ENCODE results near the gene HTR5A. TPM values are rescaled to one million over a fixed set of nuclear protein-coding genes. Genes with fewer than 3 reads are reported as not detected.

Gene HTR5A
- total and polyA plus RNA-seq, 2 donors (not counting 1 experiment from before 2014, with no cell fraction given): not detected

DNA sequence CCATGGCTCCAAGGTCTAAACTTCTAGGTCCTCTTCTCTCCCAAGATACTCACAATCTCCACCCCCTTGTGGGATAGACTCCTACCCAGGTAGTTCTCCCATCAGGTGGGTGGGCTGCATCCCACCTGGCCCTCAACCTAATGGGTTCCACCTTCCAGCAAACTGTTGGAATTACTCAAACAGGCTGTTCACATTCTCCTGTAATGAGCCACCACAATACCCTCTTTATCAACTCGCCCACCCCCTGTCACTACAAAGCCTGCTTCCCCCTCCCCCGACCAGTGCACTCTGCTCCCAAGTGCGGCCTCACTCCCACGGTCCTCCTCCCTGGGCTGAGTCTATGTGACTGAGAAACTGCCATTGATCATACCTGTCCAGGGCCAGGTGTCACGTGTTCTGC lies 10.4 kb upstream of the HTR5A start:
- intact Hi-C loops (cut with micrococcal nuclease): no loop called here
- Mint-ChIP-seq H3K4me1 (no peaks in the 10 kb centered on the region), H3K9me3 (ENCODE audit: insufficient read depth) (no peaks in the 10 kb centered on the region), H3K27ac (no peak overlapping the region), H3K27me3 (peaks cover 43% of the 10 kb centered on the region), H3K4me3 (no peak overlapping the region)
- ATAC-seq (ENCODE audit: low read depth) (no peak), DNase-seq (no peak)
- 56% methylated on average over 5 of the region's 5 CpGs for WGBS (ENCODE audit: insufficient coverage)
- Histone ChIP-seq H3K27me3 (replicated peaks in 1 of 4; ENCODE audit: control extremely low read depth in 1 of 4, control insufficient read depth in 3 of 4, insufficient read depth in 4 of 4, low read length in 3 of 4) (no peaks in the 10 kb centered on the region), H3K36me3 (replicated peaks in 1 of 2; ENCODE audit: control extremely low read depth in 1 of 2, control insufficient read depth in 1 of 2, extremely low read depth in 1 of 2, insufficient read depth in 2 of 2, low read length in 1 of 2) (no peaks in the 10 kb centered on the region), H3K4me2 (replicated peaks; ENCODE audit: low read depth, low read length, poor library complexity, severe bottlenecking) (no peak overlapping the region), H2AFZ (ENCODE audit: insufficient read depth, low read depth, low read length, poor library complexity, severe bottlenecking) (no peak overlapping the region), H3K9ac (ENCODE audit: low read length) (no peak overlapping the region), H3K4me1 (ENCODE audit: control insufficient read depth in 2 of 2, insufficient read depth in 2 of 2, low read length in 2 of 2) (no peaks in the 10 kb centered on the region), H3K79me2 (ENCODE audit: control insufficient read depth, insufficient read depth, low read length) (no peaks in the 10 kb centered on the region), H3K27ac (ENCODE audit: low read length in 2 of 2) (no peak overlapping the region), H3K9me3 (ENCODE audit: control extremely low read depth in 1 of 3, control insufficient read depth in 2 of 3, insufficient read depth in 1 of 3, low read length in 2 of 3) (no peaks in the 10 kb centered on the region), H3K4me3 (ENCODE audit: control extremely low read depth in 1 of 5, extremely low read depth in 1 of 5, insufficient read depth in 1 of 5, low read depth in 2 of 5, low read length in 4 of 5) (no peak overlapping the region), H4K20me1 (ENCODE audit: control insufficient read depth, insufficient read depth, low read length, poor library complexity, severe bottlenecking) (no peaks in the 10 kb centered on the region)
- POLR2A ChIA-PET: no interaction called here
- CTCF ChIA-PET: no interaction called here
- no peak for TF ChIP-seq EZH2 (IDR thresholded peaks at IDR 0.05; ENCODE audit: borderline replicate concordance, insufficient read depth, low read depth, low read length, poor library complexity, severe bottlenecking)
- no peak for TF ChIP-seq CTCF (IDR thresholded peaks at IDR 0.05)

DNA sequence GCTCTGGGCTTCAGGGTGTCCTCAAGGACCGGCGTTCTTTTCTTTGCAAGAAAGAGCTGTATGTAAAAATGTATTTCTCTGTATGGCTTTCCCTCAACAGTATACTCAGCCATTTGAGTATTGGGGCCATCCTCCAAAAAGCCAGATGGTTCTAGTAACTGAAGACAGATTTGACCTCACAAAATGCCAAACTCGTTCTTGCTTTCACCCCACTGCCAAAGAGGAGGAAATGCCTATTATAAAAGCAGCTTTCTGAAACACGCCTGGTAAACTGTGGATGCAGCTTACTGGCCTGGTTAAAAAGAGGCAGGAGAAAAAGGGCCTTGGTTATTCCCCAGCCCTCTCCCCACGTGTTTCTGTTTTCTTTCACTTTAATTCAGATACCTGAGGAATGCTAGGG lies 7.7 kb upstream of the HTR5A start:
- no peak for DNase-seq
- H3K9me3 Mint-ChIP-seq (ENCODE audit: insufficient read depth): no peaks in the 10 kb centered on the region
- H3K27me3 ChIP-seq (replicated peaks in 1 of 4; ENCODE audit: control extremely low read depth in 1 of 4, control insufficient read depth in 3 of 4, insufficient read depth in 4 of 4, low read length in 3 of 4): peaks cover 0 to 4% (median 2%) of the 10 kb centered on the region in 4 experiments

More for the DNA sequence above, 7.7 kb upstream of the HTR5A start:
- Histone ChIP-seq H3K36me3 (replicated peaks in 1 of 2; ENCODE audit: control extremely low read depth in 1 of 2, control insufficient read depth in 1 of 2, extremely low read depth in 1 of 2, insufficient read depth in 2 of 2, low read length in 1 of 2) (no peaks in the 10 kb centered on the region), H3K27ac (ENCODE audit: low read length in 2 of 2) (no peak overlapping the region), H2AFZ (ENCODE audit: insufficient read depth, low read depth, low read length, poor library complexity, severe bottlenecking) (no peak overlapping the region), H4K20me1 (ENCODE audit: control insufficient read depth, insufficient read depth, low read length, poor library complexity, severe bottlenecking) (no peaks in the 10 kb centered on the region), H3K4me2 (replicated peaks; ENCODE audit: low read depth, low read length, poor library complexity, severe bottlenecking) (no peak overlapping the region), H3K9ac (ENCODE audit: low read length) (no peak overlapping the region), H3K9me3 (ENCODE audit: control extremely low read depth in 1 of 3, control insufficient read depth in 2 of 3, insufficient read depth in 1 of 3, low read length in 2 of 3) (no peaks in the 10 kb centered on the region), H3K4me3 (ENCODE audit: control extremely low read depth in 1 of 5, extremely low read depth in 1 of 5, insufficient read depth in 1 of 5, low read depth in 2 of 5, low read length in 4 of 5) (no peak overlapping the region), H3K4me1 (ENCODE audit: control insufficient read depth in 2 of 2, insufficient read depth in 2 of 2, low read length in 2 of 2) (no peaks in the 10 kb centered on the region), H3K79me2 (ENCODE audit: control insufficient read depth, insufficient read depth, low read length) (no peaks in the 10 kb centered on the region)
- intact Hi-C loops (cut with micrococcal nuclease): no loop called here
- H3K27ac Mint-ChIP-seq: no peak overlapping the region
- ChIA-PET CTCF (no interaction called here), POLR2A (no interaction called here)
- no peak for ATAC-seq (ENCODE audit: low read depth)
- TF ChIP-seq EZH2 (IDR thresholded peaks at IDR 0.05; ENCODE audit: borderline replicate concordance, insufficient read depth, low read depth, low read length, poor library complexity, severe bottlenecking) (no peak), CTCF (IDR thresholded peaks at IDR 0.05) (no peak)
- H3K27me3 Mint-ChIP-seq: peaks cover 40% of the 10 kb centered on the region
- no peaks in the 10 kb centered on the region for H3K4me1 Mint-ChIP-seq
- 80% methylated on average over 1 of the region's 5 CpGs for WGBS (ENCODE audit: insufficient coverage)
- no peak overlapping the region for H3K4me3 Mint-ChIP-seq
